OCI-LY1 (cell line): ENCODE data around the gene MUC2.

Experiments used
- H2AFZ ChIP-seq: fragments of 200-600 bp; sonication (generic), shearing (Covaris generic); 2 replicates; pipeline ENCODE4 v1.6.0; 2014; ENCODE audit warnings: antibody characterized with exemption, mild to moderate bottlenecking, low read length
- H3F3A ChIP-seq: fragments of 200-600 bp; sonication (generic), shearing (Covaris generic); 2 replicates; pipeline ENCODE4 v1.6.0; 2014; ENCODE audit warnings: mild to moderate bottlenecking, antibody characterized with exemption, low read length, moderate library complexity; ENCODE audit not compliant: insufficient read depth
- H3K27ac ChIP-seq: fragments of 200-600 bp; sonication (generic); 2 replicates; pipeline ENCODE4 v1.5.1; 2014; ENCODE audit warnings: low read length, mixed run types, mild to moderate bottlenecking, low read depth; ENCODE audit not compliant: poor library complexity, severe bottlenecking
- H3K27me3 ChIP-seq: fragments of 200-600 bp; sonication (generic); 2 replicates; pipeline ENCODE4 v1.6.0; 2014; ENCODE audit warnings: antibody characterized with exemption, mild to moderate bottlenecking, low read length, moderate library complexity; ENCODE audit not compliant: insufficient read depth
- H3K36me3 ChIP-seq: fragments of 200-600 bp; sonication (generic); 2 replicates; pipeline ENCODE4 v1.6.1; 2014; ENCODE audit warnings: mild to moderate bottlenecking, antibody characterized with exemption, low read length, moderate library complexity, mixed read lengths; ENCODE audit not compliant: insufficient read depth
- H3K4me1 ChIP-seq: fragments of 200-600 bp; sonication (generic); 2 replicates; pipeline ENCODE4 v1.5.1; 2014; ENCODE audit warnings: mild to moderate bottlenecking, low read length, moderate library complexity; ENCODE audit not compliant: insufficient read depth, severe bottlenecking
- H3K4me2 ChIP-seq: fragments of 200-600 bp; sonication (generic), shearing (Covaris generic); 2 replicates; pipeline ENCODE4 v1.6.1; 2014; ENCODE audit warnings: low read length
- H3K4me3 ChIP-seq: fragments of 200-600 bp; sonication (generic); 2 replicates; pipeline ENCODE4 v1.5.1; 2014; ENCODE audit warnings: low read length, low read depth, mild to moderate bottlenecking, mixed read lengths; ENCODE audit not compliant: poor library complexity, severe bottlenecking
- H3K79me2 ChIP-seq: fragments of 200-600 bp; shearing (Covaris generic); 2 replicates; pipeline ENCODE4 v1.6.1; 2016; ENCODE audit warnings: mixed run types, low read length, mixed read lengths; ENCODE audit not compliant: insufficient read depth
- H3K9ac ChIP-seq: fragments of 200-600 bp; sonication (generic), shearing (Covaris generic); 2 replicates; pipeline ENCODE4 v1.6.1; 2014; ENCODE audit warnings: mild to moderate bottlenecking, low read length, mixed read lengths
- H3K9me2 ChIP-seq: fragments of 200-600 bp; sonication (generic), shearing (Covaris generic); 2 replicates; pipeline ENCODE4 v1.6.1; 2014; ENCODE audit warnings: low read depth, mild to moderate bottlenecking, low read length, mixed read lengths
- H3K9me3 ChIP-seq: fragments of 200-600 bp; shearing (Covaris generic); 2 replicates; pipeline ENCODE4 v1.6.1; 2014; ENCODE audit warnings: low read length, mixed read lengths
- H4K20me1 ChIP-seq: fragments of 200-600 bp; sonication (generic), shearing (Covaris generic); 2 replicates; pipeline ENCODE4 v1.6.0; 2016; ENCODE audit warnings: mild to moderate bottlenecking, low read length; ENCODE audit not compliant: insufficient read depth
- CTCF ChIP-seq: fragments of 200-600 bp; sonication (generic), shearing (Covaris generic); IDR thresholded peaks from 2 replicates; pipeline ENCODE4 v1.5.1; 2017; ENCODE audit warnings: mild to moderate bottlenecking, antibody characterized with exemption, low read length, moderate library complexity, mixed read lengths
- EZH2 ChIP-seq: fragments of 200-600 bp; sonication (generic), shearing (Covaris generic); IDR thresholded peaks from 2 replicates; pipeline ENCODE4 v1.8.0; 2017; ENCODE audit warnings: borderline replicate concordance, mixed run types, mild to moderate bottlenecking, antibody characterized with exemption, low read length, moderate library complexity, mixed read lengths

Gene MUC2

GRCh38 chr11:1077417-1078119, 2.9 kb downstream of the MUC2 start:
- no peaks in the 10 kb centered on the region for H3F3A ChIP-seq
- no peaks in the 10 kb centered on the region for H3K79me2 ChIP-seq
- H3K27ac ChIP-seq: no peak overlapping the region
- H3K4me3 ChIP-seq: no peak overlapping the region
- no peak overlapping the region for H3K9ac ChIP-seq
- peaks cover 15% of the 10 kb centered on the region; the same call in 1 of the 2 replicates for H3K27me3 ChIP-seq
- no peak overlapping the region for H3K4me2 ChIP-seq
- no peaks in the 10 kb centered on the region for H4K20me1 ChIP-seq
- no peaks in the 10 kb centered on the region for H3K4me1 ChIP-seq
- H3K9me2 ChIP-seq: no peaks in the 10 kb centered on the region
- no peaks in the 10 kb centered on the region for H3K36me3 ChIP-seq
- TF ChIP-seq CTCF: no peak
- TF ChIP-seq EZH2: no peak
- H2AFZ ChIP-seq: no peak overlapping the region
- no peaks in the 10 kb centered on the region for H3K9me3 ChIP-seq

GRCh38 chr11:1078191-1078601, 3.5 kb downstream of the MUC2 start:
- Histone ChIP-seq H3F3A (no peaks in the 10 kb centered on the region), H3K9ac (no peak overlapping the region), H3K4me3 (no peak overlapping the region), H3K36me3 (no peaks in the 10 kb centered on the region), H3K27ac (no peak overlapping the region), H2AFZ (no peak overlapping the region), H3K9me3 (no peaks in the 10 kb centered on the region), H3K79me2 (no peaks in the 10 kb centered on the region), H3K9me2 (no peaks in the 10 kb centered on the region), H3K4me2 (no peak overlapping the region), H3K27me3 (peaks cover 11% of the 10 kb centered on the region; the same call in 1 of the 2 replicates), H4K20me1 (no peaks in the 10 kb centered on the region), H3K4me1 (no peaks in the 10 kb centered on the region)
- TF ChIP-seq EZH2 (no peak), CTCF (no peak)

- no peak for TF ChIP-seq CTCF
- no peak for TF ChIP-seq EZH2
- H3K4me1 ChIP-seq: no peaks in the 10 kb centered on the region
- no peaks in the 10 kb centered on the region for H3K27me3 ChIP-seq
- H3K4me3 ChIP-seq: no peak overlapping the region
- no peak overlapping the region for H2AFZ ChIP-seq
- no peaks in the 10 kb centered on the region for H4K20me1 ChIP-seq
- no peak overlapping the region for H3K4me2 ChIP-seq
- no peaks in the 10 kb centered on the region for H3K79me2 ChIP-seq
- no peak overlapping the region for H3K27ac ChIP-seq
- no peaks in the 10 kb centered on the region for H3F3A ChIP-seq
- H3K9ac ChIP-seq: no peak overlapping the region
- H3K9me3 ChIP-seq: no peaks in the 10 kb centered on the region
- H3K9me2 ChIP-seq: no peaks in the 10 kb centered on the region
- no peaks in the 10 kb centered on the region for H3K36me3 ChIP-seq
Observed at GRCh38 chr11:1081601-1082311, 7.1 kb downstream of the MUC2 start.
